ENCODE measurements around the gene GALNT2. TPM values are rescaled to one million over a fixed set of nuclear protein-coding genes. Genes with fewer than 3 reads are reported as not detected.

The GALNT2 gene
- polyA plus RNA-seq, 6 donors from 2014 or later, result 15.1 to 22.4 (median 17.5) TPM

- no peak for DNase-seq
- no peak overlapping the region for H3K4me3 Mint-ChIP-seq
- no peaks in the 10 kb centered on the region for H3K4me1 Mint-ChIP-seq
- H3K36me3 Mint-ChIP-seq, result peaks cover 0 to 4% of the 10 kb centered on the region in 2 donors
- no peak overlapping the region for H3K27ac Mint-ChIP-seq
- H3K9me3 Mint-ChIP-seq, result peaks cover 4 to 27% (median 18%) of the 10 kb centered on the region in 7 donors
- ATAC-seq (ENCODE audit: low read depth in 2 of 2), result no peak
- H3K27me3 Mint-ChIP-seq, result peaks cover 0 to 2% (median 0%) of the 10 kb centered on the region in 3 donors
These were observed 29.8 kb upstream of the GALNT2 start for GRCh38 chr1:230037261-230037660.

DNA sequence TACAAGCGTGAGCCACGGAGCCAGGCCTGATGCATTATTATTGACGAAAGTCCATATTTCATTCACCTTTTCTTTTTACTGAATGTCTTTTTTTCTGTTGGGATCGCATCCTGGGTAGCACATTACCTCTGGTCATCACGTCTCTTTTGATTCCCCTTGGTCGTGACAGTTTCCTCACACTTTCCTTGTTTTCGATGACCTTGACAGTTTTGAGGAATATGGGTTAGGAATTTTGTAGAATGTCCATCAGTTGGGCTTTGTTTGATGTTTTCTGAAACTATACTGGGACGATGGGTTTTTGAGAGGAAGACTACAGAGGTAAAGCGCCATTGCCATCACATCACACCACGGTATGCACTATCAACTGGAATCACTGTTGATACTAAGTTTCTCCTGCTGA is 26.6 kb upstream of the GALNT2 start:
- DNase-seq (no peak), ATAC-seq (ENCODE audit: low read depth in 2 of 2) (no peak)
- Mint-ChIP-seq H3K4me1 (no peaks in the 10 kb centered on the region), H3K27ac (no peak overlapping the region), H3K36me3 (peaks cover 0 to 4% of the 10 kb centered on the region in 2 donors), H3K9me3 (peaks cover 4 to 22% (median 15%) of the 10 kb centered on the region in 7 donors), H3K4me3 (no peak overlapping the region), H3K27me3 (peaks cover 7 to 28% (median 25%) of the 10 kb centered on the region in 3 donors)

DNA sequence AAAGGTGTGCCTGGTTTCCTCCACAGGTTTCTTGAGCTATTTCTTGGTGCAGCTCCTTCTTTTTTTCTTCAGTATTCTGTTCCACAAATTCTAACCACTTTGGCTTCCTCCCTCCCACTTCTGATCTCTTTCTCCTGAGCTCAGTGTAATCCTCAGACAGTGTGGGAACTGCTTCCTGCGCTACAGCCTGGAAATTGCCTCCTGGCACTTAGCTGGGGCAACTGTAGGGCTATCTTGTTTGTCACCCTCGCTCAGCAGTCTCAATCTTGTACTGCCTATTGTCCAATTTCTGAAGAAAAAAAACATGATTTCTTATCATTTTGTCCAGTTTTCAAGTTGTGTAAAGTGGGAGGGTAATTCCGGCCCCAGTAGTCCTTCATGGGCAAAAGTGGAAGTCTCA is 24.0 kb upstream of the GALNT2 start:
- ATAC-seq (ENCODE audit: low read depth in 2 of 2) (no peak), DNase-seq (no peak)
- H3K4me1 Mint-ChIP-seq, result no peaks in the 10 kb centered on the region
- H3K36me3 Mint-ChIP-seq, result no peaks in the 10 kb centered on the region
- no peak overlapping the region for H3K4me3 Mint-ChIP-seq
- peaks cover 0 to 3% (median 0%) of the 10 kb centered on the region in 7 donors for H3K9me3 Mint-ChIP-seq
- no peak overlapping the region for H3K27ac Mint-ChIP-seq
- peaks cover 7 to 37% (median 37%) of the 10 kb centered on the region in 3 donors for H3K27me3 Mint-ChIP-seq

DNA sequence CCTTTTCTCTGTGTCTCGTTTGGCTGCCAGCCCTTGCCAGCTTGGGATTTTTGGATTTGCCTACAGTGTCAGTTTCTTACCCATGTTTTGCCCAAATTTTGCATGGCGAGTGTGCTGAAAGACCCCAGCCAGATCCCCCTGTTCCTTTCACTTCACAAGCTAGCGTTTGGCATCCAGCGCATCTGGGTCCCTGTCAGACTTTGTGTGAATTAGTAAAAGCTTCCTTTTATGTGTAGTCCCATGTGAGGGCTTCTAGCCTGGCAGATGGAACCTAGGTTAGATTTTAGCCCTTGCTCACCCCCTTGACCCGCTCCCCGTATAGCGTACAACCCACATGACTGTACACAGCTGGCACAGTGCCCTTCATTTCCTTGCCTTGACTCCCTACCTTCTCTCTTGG is 22.3 kb upstream of the GALNT2 start:
- Mint-ChIP-seq H3K4me3 (no peak overlapping the region), H3K27me3 (peaks cover 7 to 37% (median 37%) of the 10 kb centered on the region in 3 donors), H3K4me1 (no peaks in the 10 kb centered on the region), H3K9me3 (peaks cover 0 to 3% (median 0%) of the 10 kb centered on the region in 7 donors), H3K36me3 (no peaks in the 10 kb centered on the region), H3K27ac (peak overlapping the region in 1 of 6 donors; percentile 17)
- DNase-seq (no peak), ATAC-seq (ENCODE audit: low read depth in 2 of 2) (no peak)

GRCh38 chr1:230047114-230047865 is 19.7 kb upstream of the GALNT2 start:
- H3K27ac Mint-ChIP-seq, result no peak overlapping the region
- no peak for ATAC-seq (ENCODE audit: low read depth in 2 of 2)

DNA sequence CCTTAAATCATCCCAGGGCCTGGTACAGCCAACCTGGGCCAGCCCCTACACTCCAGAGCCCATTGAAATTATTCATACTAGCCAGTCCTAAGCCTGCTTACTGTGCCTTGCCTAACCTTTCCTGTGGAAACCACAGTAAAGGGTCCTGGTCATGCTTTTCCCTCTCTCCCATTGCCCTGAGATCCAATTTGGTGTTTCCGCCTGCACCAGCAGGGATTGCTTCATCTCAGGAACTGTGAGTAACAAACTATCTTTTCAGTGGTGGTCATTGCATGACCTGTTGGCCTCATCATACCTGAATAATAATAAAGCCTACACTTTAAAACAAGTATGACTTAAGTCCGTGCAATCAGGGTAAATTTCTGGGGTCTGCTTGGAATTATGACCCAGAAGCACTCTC is 18.7 kb upstream of the GALNT2 start:
- no peak for ATAC-seq (ENCODE audit: low read depth in 2 of 2)
- peaks cover 5 to 31% (median 24%) of the 10 kb centered on the region in 3 donors for H3K27me3 Mint-ChIP-seq
- H3K27ac Mint-ChIP-seq, result no peak overlapping the region
- no peak for DNase-seq
- no peak overlapping the region for H3K4me3 Mint-ChIP-seq
- H3K9me3 Mint-ChIP-seq, result peaks cover 0 to 4% (median 0%) of the 10 kb centered on the region in 7 donors
- H3K4me1 Mint-ChIP-seq, result peaks cover 3 to 5% (median 5%) of the 10 kb centered on the region in 3 donors
- H3K36me3 Mint-ChIP-seq, result no peaks in the 10 kb centered on the region

More at GRCh38 chr1:230047114-230047865, 19.7 kb upstream of the GALNT2 start:
- no peak for DNase-seq
- Mint-ChIP-seq H3K9me3 (peaks cover 0 to 4% (median 0%) of the 10 kb centered on the region in 7 donors), H3K27me3 (peaks cover 7 to 37% (median 34%) of the 10 kb centered on the region in 3 donors), H3K4me1 (peaks cover 3 to 5% (median 5%) of the 10 kb centered on the region in 3 donors), H3K4me3 (peak overlapping the region in 1 of 8 donors; percentile 7), H3K36me3 (no peaks in the 10 kb centered on the region)

GRCh38 chr1:230048922-230049321 is 18.1 kb upstream of the GALNT2 start:
- Mint-ChIP-seq H3K27me3 (peaks cover 0 to 25% (median 19%) of the 10 kb centered on the region in 3 donors), H3K4me3 (no peak overlapping the region), H3K4me1 (peaks cover 3 to 5% (median 5%) of the 10 kb centered on the region in 3 donors), H3K9me3 (peaks cover 0 to 4% (median 0%) of the 10 kb centered on the region in 7 donors), H3K27ac (no peak overlapping the region), H3K36me3 (no peaks in the 10 kb centered on the region)
- ATAC-seq (ENCODE audit: low read depth in 2 of 2) (no peak), DNase-seq (no peak)

- H3K27me3 Mint-ChIP-seq, result peaks cover 0 to 17% (median 16%) of the 10 kb centered on the region in 3 donors
- H3K36me3 Mint-ChIP-seq, result no peaks in the 10 kb centered on the region
- H3K9me3 Mint-ChIP-seq, result peaks cover 0 to 4% (median 0%) of the 10 kb centered on the region in 7 donors
- ATAC-seq (ENCODE audit: low read depth in 2 of 2) (no peak), DNase-seq (no peak)
- H3K4me3 Mint-ChIP-seq, result no peak overlapping the region
- H3K27ac Mint-ChIP-seq, result no peak overlapping the region
- H3K4me1 Mint-ChIP-seq, result peaks cover 3 to 5% (median 5%) of the 10 kb centered on the region in 3 donors
These were observed 17.3 kb upstream of the GALNT2 start for GRCh38 chr1:230049731-230050130.

GRCh38 chr1:230050973-230051735 is 15.9 kb upstream of the GALNT2 start:
- Mint-ChIP-seq H3K4me3 (peak overlapping the region in 1 of 8 donors; percentile 38), H3K36me3 (no peaks in the 10 kb centered on the region), H3K27me3 (peaks cover 0 to 12% (median 9%) of the 10 kb centered on the region in 3 donors), H3K4me1 (peaks cover 3 to 5% (median 5%) of the 10 kb centered on the region in 3 donors), H3K27ac (no peak overlapping the region), H3K9me3 (peaks cover 0 to 4% (median 0%) of the 10 kb centered on the region in 7 donors)
- ATAC-seq (ENCODE audit: low read depth in 2 of 2) (no peak), DNase-seq (no peak)

GRCh38 chr1:230052018-230052417 is 15.0 kb upstream of the GALNT2 start:
- Mint-ChIP-seq H3K4me1 (peaks cover 3 to 5% (median 5%) of the 10 kb centered on the region in 3 donors), H3K27ac (no peak overlapping the region), H3K4me3 (no peak overlapping the region), H3K27me3 (peaks cover 0 to 5% (median 3%) of the 10 kb centered on the region in 3 donors), H3K9me3 (peaks cover 0 to 4% (median 0%) of the 10 kb centered on the region in 7 donors), H3K36me3 (no peaks in the 10 kb centered on the region)
- ATAC-seq (ENCODE audit: low read depth in 2 of 2) (no peak), DNase-seq (no peak)

DNA sequence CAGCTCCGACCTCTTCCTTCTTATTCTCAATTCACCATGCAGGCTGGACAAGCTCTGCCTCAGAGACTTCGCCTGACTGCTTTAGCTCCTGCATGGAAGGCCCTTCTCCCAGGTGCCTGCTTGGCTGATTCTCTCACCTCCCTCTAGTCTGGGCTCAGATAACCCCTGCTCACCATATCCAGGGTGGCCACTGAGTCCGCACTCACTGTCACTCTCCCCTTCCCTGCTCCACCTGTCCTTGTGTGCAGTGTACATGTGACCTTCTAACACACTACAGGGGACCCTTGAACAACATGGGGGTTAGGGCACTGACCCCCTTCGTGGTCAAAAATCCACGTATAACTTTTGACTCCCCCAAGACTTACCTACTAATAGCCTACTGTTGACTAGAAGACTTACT is 14.4 kb upstream of the GALNT2 start:
- Mint-ChIP-seq H3K27me3 (peaks cover 0 to 6% (median 3%) of the 10 kb centered on the region in 3 donors), H3K27ac (peak overlapping the region in 1 of 6 donors; percentile 71), H3K36me3 (no peaks in the 10 kb centered on the region), H3K4me1 (peaks cover 3 to 5% (median 5%) of the 10 kb centered on the region in 3 donors), H3K4me3 (peak overlapping the region in 1 of 8 donors; percentile 22), H3K9me3 (peaks cover 0 to 4% (median 0%) of the 10 kb centered on the region in 7 donors)
- DNase-seq, result no peak
- ATAC-seq (ENCODE audit: low read depth in 2 of 2), result no peak

GRCh38 chr1:230054092-230054749 is 12.8 kb upstream of the GALNT2 start:
- ATAC-seq (ENCODE audit: low read depth in 2 of 2) (no peak), DNase-seq (no peak)
- no peaks in the 10 kb centered on the region for H3K36me3 Mint-ChIP-seq
- H3K27me3 Mint-ChIP-seq, result peaks cover 0 to 8% (median 5%) of the 10 kb centered on the region in 3 donors
- peaks cover 0 to 4% (median 0%) of the 10 kb centered on the region in 7 donors for H3K9me3 Mint-ChIP-seq
- peak overlapping the region in 1 of 6 donors; percentile 64 for H3K27ac Mint-ChIP-seq
- H3K4me3 Mint-ChIP-seq, result no peak overlapping the region
- peaks cover 3 to 5% (median 5%) of the 10 kb centered on the region in 3 donors for H3K4me1 Mint-ChIP-seq

DNA sequence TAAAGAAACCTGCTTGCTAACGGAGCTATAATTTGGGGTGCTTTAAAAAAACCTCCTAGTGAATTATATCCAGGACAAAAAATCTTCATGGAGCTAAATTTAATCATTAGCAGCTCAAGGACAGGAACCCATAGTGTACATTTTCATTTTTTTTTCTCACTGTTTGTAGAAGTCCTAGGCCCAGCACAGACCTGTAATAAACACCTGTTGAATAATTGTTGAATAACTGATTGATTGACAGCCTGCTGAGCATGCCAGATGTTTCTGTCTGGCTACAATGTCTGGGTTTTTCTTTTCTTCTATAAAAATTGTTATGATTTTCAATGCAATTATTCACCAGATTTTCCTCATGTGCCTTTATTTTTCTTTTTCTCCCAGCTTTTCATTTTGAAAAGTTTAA is 10.9 kb upstream of the GALNT2 start:
- H3K4me1 Mint-ChIP-seq, result peaks cover 1 to 2% (median 2%) of the 10 kb centered on the region in 3 donors

More for the DNA sequence above, 10.9 kb upstream of the GALNT2 start:
- H3K27me3 Mint-ChIP-seq, result peaks cover 0 to 8% (median 5%) of the 10 kb centered on the region in 3 donors
- DNase-seq, result no peak
- H3K4me3 Mint-ChIP-seq, result no peak overlapping the region
- peaks cover 0 to 5% (median 0%) of the 10 kb centered on the region in 7 donors for H3K9me3 Mint-ChIP-seq
- no peak for ATAC-seq (ENCODE audit: low read depth in 2 of 2)
- no peaks in the 10 kb centered on the region for H3K36me3 Mint-ChIP-seq
- no peak overlapping the region for H3K27ac Mint-ChIP-seq

Data from naive B cell (primary cell).